Suprapubic skin (tissue), 4 donors: ENCODE results near the gene TAS2R46. TPM values are rescaled to one million over a fixed set of nuclear protein-coding genes. Genes with fewer than 3 reads are reported as not detected.

Experiments used
- DNase-seq, 2 donors: peaks; one replicate each; pipeline ENCODE4 v3.0.0-alpha.2; 2019; ENCODE audit warnings: low spot score in 2 of 2
- H3K27ac ChIP-seq: fragments of 200-600 bp; sonication (generic); one replicate; pipeline ENCODE4 v1.5.1; 2019
- H3K27me3 ChIP-seq: fragments of 200-600 bp; sonication (generic); one replicate; pipeline ENCODE4 v1.5.1; 2019
- H3K36me3 ChIP-seq: fragments of 200-600 bp; sonication (generic); one replicate; pipeline ENCODE4 v1.5.1; 2019
- H3K4me1 ChIP-seq: fragments of 200-600 bp; sonication (generic); one replicate; pipeline ENCODE4 v1.5.1; 2019
- H3K4me3 ChIP-seq: fragments of 200-600 bp; sonication (generic); one replicate; pipeline ENCODE4 v1.5.1; 2019; ENCODE audit warnings: mild to moderate bottlenecking
- H3K9me3 ChIP-seq: fragments of 200-600 bp; sonication (generic); one replicate; pipeline ENCODE4 v1.5.1; 2019
- EP300 ChIP-seq: sonication (generic); formaldehyde crosslinking; IDR thresholded peaks from one replicate; pipeline ENCODE4 v1.6.1; 2017; ENCODE audit warnings: antibody characterized with exemption
- POLR2A ChIP-seq, 2 donors: fragments of 450-650 bp; IDR thresholded peaks; one replicate each; pipeline ENCODE4 v1.6.1; 2017; ENCODE audit warnings: antibody characterized with exemption in 2 of 2, mild to moderate bottlenecking in 2 of 2, moderate library complexity in 2 of 2
- POLR2AphosphoS5 ChIP-seq, 3 donors: sonication (generic); formaldehyde crosslinking; IDR thresholded peaks; one replicate each; pipeline ENCODE4 v1.6.1; 2017; ENCODE audit warnings: antibody characterized with exemption in 3 of 3
- WGBS: methylation state at CpG from one replicate; pipeline ENCODE4 v1.1.5; 2018; 5-methylcytosine and 5-hydroxymethylcytosine counted together
- total RNA-seq, 4 donors: library from RNA; depleted of rRNA; stranded (reverse); fragments of >200 nt; gene quantifications; one replicate each; pipeline ENCODE4 v1.1.0, GENCODE V29; 2016
- TF ChIP-seq, protein P1 (sequence below), 2 donors: fragments of 200-600 bp in 1 of 2; fragments of 450-650 bp in 1 of 2; sonication (generic) in 1 of 2; IDR thresholded peaks; one replicate each; pipeline ENCODE4 v1.5.1; 2016 to 2019; ENCODE audit warnings: antibody characterized with exemption in 2 of 2, mild to moderate bottlenecking in 1 of 2, moderate library complexity in 1 of 2

Gene TAS2R46
- total RNA-seq, 4 donors from 2014 or later = 1.2 to 8.9 (median 2.0) TPM; not detected in 1

DNA sequence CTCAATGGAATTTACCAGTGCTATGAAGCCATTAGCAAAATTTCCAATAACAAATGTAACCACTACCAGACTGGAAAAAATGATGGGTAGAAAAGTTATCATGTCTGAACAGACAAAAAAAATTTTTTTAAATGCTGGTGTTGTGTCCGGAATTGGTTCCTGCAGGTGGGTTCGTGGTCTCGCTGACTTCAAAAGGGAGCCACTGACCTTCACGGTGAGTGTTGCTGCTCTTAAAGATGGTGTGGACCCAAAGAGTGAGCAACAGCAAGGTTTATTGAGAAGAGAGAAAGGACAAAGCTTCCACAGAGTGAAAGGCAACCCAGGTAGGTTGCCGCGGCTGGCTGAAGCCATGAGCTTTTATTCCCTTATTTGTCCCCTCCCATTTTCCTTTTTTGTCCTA, 30.0 kb upstream of the TAS2R46 start, which contains the start of gene TAS2R43:
Gene TAS2R43, minus strand, starts transcription at position 186 of the 400 bp plus-strand sequence. Its CDS starts 84 bp downstream, at position 102.
- WGBS = 94% methylated on average over 6 of the region's 6 CpGs
- no peak within 1 kb of the TSS for H3K4me3 ChIP-seq
- H3K9me3 ChIP-seq = no peaks in the 10 kb centered on the region
- H3K36me3 ChIP-seq = no peaks in the 10 kb centered on the region
- no peaks in the 10 kb centered on the region for H3K27me3 ChIP-seq
- H3K4me1 ChIP-seq = no peaks in the 10 kb centered on the region
- DNase-seq = no peak
- H3K27ac ChIP-seq = no peak within 1 kb of the TSS
- TF ChIP-seq, protein P1, sequence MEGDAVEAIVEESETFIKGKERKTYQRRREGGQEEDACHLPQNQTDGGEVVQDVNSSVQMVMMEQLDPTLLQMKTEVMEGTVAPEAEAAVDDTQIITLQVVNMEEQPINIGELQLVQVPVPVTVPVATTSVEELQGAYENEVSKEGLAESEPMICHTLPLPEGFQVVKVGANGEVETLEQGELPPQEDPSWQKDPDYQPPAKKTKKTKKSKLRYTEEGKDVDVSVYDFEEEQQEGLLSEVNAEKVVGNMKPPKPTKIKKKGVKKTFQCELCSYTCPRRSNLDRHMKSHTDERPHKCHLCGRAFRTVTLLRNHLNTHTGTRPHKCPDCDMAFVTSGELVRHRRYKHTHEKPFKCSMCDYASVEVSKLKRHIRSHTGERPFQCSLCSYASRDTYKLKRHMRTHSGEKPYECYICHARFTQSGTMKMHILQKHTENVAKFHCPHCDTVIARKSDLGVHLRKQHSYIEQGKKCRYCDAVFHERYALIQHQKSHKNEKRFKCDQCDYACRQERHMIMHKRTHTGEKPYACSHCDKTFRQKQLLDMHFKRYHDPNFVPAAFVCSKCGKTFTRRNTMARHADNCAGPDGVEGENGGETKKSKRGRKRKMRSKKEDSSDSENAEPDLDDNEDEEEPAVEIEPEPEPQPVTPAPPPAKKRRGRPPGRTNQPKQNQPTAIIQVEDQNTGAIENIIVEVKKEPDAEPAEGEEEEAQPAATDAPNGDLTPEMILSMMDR (IDR thresholded peaks at IDR 0.05) = no peak
- TF ChIP-seq POLR2AphosphoS5 (IDR thresholded peaks at IDR 0.05) (no peak), POLR2A (IDR thresholded peaks at IDR 0.05) (no peak), EP300 (no peak)

DNA sequence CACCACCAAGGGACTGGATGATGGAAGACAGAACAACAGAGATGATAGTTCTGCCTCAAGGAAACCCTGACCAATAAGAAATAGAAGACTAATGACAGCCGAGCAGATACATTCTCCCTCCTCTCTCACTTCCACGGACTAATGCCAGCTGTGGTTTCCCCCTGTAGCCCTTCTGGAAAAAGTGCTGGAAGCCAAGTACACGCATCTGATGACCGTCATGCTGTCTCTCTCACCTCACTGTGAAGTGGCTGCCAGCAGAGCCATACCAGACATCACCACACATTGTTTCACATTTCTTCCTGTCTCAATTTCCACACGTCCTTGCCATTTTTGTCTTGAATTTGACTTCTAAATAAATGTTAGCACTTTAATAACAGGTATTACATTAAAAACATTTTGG, 27.2 kb upstream of the TAS2R46 start:
- no peak for DNase-seq
- H3K36me3 ChIP-seq = no peaks in the 10 kb centered on the region
- H3K9me3 ChIP-seq = no peaks in the 10 kb centered on the region
- no peaks in the 10 kb centered on the region for H3K27me3 ChIP-seq
- H3K4me3 ChIP-seq = no peak overlapping the region
- no peak overlapping the region for H3K27ac ChIP-seq
- WGBS = 94% methylated on average over 5 of the region's 5 CpGs
- no peaks in the 10 kb centered on the region for H3K4me1 ChIP-seq
- TF ChIP-seq POLR2AphosphoS5 (IDR thresholded peaks at IDR 0.05) (no peak), POLR2A (IDR thresholded peaks at IDR 0.05) (no peak), EP300 (no peak)
- TF ChIP-seq, protein P1 (IDR thresholded peaks at IDR 0.05) = no peak

DNA sequence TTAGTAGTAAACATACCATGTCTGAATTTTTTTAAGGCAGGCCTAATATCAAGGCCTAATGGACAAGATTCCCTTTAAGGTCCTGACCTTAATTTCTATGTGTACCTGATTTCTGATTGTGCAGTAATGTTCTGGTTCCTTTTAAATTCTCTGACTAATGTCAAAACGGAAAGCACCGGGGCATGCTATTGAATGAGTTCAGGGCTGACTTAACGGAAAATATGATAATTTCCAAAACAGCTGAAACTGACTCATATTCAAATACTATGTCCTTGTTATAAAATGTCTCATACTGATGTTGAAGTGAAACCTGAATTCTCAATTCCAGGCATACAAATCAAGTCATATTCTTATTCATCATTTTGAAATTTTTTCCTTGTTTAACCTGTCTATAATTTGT, 23.3 kb upstream of the TAS2R46 start:
- TF ChIP-seq, protein P1 (IDR thresholded peaks at IDR 0.05) = no peak
- TF ChIP-seq EP300 (no peak), POLR2A (IDR thresholded peaks at IDR 0.05) (no peak), POLR2AphosphoS5 (IDR thresholded peaks at IDR 0.05) (no peak)
- H3K27ac ChIP-seq = no peak overlapping the region
- H3K9me3 ChIP-seq = no peaks in the 10 kb centered on the region
- H3K4me3 ChIP-seq = no peak overlapping the region
- no peaks in the 10 kb centered on the region for H3K36me3 ChIP-seq
- WGBS = 83% methylated on average over 3 of the region's 3 CpGs
- H3K27me3 ChIP-seq = no peaks in the 10 kb centered on the region
- DNase-seq = no peak
- H3K4me1 ChIP-seq = no peaks in the 10 kb centered on the region

DNA sequence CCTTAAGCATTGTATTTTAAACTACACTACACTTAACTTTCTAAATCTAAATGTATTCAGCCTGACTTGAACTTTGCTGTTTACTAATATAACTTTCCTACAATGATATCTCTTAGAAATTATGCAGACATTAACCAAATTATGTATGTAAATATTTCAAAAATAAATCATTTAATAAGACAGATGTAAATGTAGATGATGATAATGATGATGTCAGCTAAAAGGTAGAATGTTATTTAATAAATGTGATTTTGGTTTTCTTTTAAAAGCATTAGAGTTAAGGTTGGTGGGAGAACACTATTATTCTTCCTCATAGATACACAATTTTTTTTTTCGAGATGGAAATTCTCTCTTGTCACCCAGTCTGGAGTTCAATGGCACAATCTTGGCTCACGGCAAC, 19.9 kb upstream of the TAS2R46 start:
- DNase-seq = no peak
- Histone ChIP-seq H3K4me3 (no peak overlapping the region), H3K36me3 (no peaks in the 10 kb centered on the region), H3K9me3 (peaks cover 2% of the 10 kb centered on the region), H3K27me3 (no peaks in the 10 kb centered on the region), H3K27ac (no peak overlapping the region), H3K4me1 (no peaks in the 10 kb centered on the region)
- TF ChIP-seq POLR2A (IDR thresholded peaks at IDR 0.05) (no peak), EP300 (no peak), POLR2AphosphoS5 (IDR thresholded peaks at IDR 0.05) (no peak)
- TF ChIP-seq, protein P1 (IDR thresholded peaks at IDR 0.05) = no peak
- 100% methylated on average over 2 of the region's 2 CpGs for WGBS

DNA sequence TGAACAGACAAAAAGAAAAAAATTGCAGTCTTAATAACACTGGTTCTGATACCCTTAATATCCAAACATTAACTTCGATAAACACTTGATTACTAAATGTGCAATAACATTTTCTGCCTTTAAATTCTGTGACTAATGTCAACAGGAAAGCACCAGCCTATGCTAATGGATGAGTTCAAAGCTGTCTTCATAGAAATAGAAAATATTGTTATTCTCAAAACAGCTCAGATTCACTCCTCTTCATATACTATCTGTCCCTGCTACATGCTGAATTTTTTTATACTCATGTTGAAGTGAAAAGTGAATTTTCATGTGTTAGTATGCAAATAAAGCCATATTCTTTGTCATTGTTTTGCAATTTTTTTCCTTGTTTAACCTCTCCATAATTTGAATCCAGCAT, 16.2 kb upstream of the TAS2R46 start:
- TF ChIP-seq POLR2AphosphoS5 (IDR thresholded peaks at IDR 0.05) (no peak), EP300 (no peak), POLR2A (IDR thresholded peaks at IDR 0.05) (no peak)
- TF ChIP-seq, protein P1 (IDR thresholded peaks at IDR 0.05) = no peak
- Histone ChIP-seq H3K27ac (no peak overlapping the region), H3K4me1 (no peaks in the 10 kb centered on the region), H3K36me3 (no peaks in the 10 kb centered on the region), H3K9me3 (peaks cover 2% of the 10 kb centered on the region), H3K27me3 (no peaks in the 10 kb centered on the region), H3K4me3 (no peak overlapping the region)
- DNase-seq = no peak
- WGBS = 91% methylated on average over 1 of the region's 1 CpG
